ENCODE results near the gene EPS8.
"Not testable (repeated sequence)": the region's sequence is repeated elsewhere in the genome, so short reads cannot be mapped to it uniquely, and the experiment has no call there.

EPS8 gene

DNA sequence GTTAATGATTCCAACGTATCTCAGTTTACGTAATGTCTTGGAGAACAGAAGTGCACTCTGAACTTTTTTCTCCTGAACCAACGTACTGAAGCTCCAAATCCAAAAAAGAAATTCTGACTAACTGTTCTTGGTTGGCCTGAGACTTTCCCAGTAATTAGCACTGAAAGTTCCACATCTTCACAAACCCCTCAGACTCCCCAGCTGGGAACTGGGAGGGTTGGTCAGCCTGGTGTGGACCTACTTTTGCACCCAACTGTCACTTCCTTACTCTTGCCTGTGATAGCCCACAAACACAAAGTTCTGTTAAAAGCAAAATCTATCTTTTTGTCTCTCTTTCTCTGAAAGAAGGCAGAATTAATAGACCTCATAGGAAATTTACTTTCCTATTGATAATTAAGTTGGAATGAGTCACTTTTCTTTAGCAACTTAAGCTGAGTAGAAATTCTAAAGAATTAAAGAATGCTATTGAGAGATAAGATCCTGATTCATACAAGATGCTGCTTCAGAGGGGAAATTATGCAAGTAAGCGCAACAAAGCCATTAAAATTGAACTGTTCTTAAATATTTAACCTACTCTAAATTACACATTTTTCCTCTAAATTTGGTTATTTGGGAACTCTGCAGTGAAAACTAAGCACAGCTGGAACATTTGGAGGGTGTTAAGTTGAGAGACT, 155.0 kb downstream of the EPS8 start:
- DNase-seq: no peak

DNA sequence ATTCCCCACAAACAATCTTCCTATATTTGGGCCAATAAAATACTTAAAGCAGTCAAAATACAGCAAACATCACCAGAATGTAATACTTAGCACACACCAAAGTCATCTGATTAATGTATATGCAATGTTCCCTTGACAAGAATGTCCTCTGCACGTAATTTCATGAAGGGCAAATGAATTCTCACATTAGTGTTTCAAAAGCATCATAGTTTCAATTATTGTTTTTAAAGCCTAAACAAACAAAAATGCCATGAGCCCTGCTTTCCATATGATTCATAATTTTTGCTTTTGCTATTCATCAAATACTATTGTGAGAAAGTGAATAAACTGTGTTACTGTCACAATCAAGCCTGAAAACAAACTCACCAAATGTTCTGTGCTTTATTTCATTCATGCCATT, 156.0 kb downstream of the EPS8 start:
- DNase-seq: no peak

DNA sequence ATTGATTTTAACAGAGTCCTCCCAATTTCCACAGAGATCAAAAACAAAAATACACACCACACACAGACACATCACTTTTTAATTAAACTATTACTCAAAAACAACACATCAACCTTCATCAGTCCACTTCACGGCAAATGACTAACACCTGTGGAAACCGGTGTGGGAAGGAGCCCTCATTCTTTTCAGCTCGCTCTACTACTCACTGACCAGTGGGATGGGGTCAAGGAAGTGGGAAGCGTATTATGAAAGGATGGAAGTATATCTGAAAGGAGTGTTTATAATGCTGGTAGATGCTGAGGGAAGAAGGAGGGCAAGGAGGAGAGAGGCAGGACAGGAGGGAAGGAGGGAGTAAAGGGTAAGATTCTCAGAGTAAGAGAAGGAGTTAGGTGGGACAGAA, 156.5 kb downstream of the EPS8 start:
- DNase-seq: no peak

DNA sequence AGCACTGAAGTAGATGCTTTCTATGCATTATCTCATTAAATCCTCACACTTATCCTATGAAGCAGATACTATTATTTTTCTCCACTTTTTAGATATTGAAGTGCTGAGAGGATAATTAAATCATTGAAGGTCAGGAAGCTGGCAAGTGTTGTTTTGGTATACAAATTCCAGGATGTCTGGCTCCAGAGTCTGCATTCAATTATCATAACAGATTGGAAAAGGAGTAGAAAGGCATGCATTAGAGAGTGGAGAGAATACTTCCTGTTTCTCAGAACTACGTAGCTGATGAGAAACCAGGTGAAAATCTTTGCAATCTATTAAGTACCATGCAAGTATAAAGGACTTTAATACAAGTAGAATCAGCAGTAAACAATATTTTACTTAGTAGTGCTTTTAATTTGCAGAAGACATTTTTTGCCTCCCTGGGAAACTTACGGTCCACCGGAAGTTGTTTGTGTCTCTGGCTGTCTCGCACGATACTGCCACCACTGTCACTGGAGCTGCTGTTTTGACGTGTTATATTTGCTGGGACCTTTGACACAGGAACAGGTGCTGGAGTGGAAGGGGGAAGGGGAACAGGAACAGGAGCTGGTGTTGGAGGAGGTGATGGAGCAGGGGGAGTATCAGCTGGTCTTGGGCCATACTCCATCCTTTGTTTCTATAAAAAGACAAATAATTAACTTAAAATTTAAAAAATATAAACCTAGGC, 158.0 kb downstream of the EPS8 start:
- no peak for DNase-seq

- DNase-seq: no peak
Observed at GRCh38 chr12:15629761-15630160, 159.4 kb downstream of the EPS8 start.

DNA sequence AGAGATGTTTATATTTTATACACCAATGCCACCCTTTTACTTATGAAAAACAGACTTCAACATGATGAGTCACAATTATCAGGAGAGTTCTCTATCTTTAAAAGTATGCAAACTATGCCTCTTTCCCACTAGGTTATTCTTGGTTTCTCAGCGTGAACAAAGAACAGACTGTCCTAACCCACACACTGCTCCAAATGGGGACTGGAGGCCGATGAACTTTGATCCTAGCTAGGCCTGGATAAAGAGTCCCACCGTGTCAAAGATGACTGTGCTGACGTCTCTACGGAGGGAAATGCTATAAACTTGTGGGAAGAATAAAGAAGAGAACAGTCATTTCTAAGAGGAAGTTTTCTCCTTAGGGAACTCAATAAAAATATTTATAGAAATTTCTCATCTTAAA, 160.1 kb downstream of the EPS8 start:
- DNase-seq: no peak

- DNase-seq: no peak
Observed at GRCh38 chr12:15627995-15628945, 160.9 kb downstream of the EPS8 start.

DNA sequence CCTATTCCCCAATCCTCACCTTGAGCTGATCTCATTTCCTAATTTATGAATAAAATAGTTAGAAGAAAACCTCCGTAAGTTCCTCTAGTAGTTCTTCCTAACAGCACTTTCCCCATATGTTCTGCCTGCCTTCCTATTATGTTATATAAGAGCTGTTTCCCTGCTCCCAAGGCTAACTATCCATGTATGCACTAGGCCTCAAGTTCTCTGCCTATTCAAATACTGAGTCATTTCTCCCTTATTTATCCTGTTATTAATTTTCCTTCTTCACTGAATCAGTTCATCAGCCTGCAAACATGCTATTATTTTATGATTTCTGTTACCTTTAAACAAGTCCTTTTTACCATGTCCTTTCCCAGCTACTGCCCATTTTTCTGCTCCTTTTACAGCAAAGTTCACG, 164.1 kb downstream of the EPS8 start:
- no peak for DNase-seq

DNA sequence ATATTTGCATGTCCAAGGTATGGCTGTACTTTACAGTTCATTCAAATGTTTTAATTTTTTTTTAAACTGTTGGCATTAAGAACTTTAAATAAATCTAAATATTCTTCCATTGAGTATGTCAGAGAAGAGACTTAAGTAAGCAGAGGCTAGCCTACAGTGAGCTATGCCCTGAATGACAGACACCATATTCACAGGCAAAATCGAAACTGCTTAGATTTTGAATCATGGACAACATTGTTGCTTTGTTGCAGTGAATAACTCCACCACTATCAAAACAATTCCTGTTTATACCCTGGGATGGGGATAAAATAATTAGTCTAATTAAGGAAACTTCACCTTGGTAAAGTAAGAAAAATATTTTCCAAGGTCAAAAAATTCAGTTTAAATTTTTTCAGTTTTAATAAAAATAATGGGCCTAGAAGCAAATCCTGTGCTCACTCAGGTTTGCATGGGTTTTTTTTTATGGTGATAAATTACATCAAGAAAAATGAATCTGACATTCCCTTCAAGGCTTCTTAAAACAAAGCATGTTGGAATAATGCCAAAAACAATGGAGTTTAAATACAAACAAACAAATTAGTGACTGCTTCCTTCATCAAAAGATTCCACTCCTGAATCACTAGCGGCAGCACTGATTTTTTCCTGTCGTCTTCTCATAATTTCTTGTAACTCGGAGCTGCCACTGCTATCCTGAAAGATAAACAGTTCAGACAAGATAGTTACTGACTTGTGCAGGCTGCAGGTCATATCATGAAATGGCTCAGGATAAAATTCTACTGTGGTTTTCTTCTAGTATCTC, 168.2 kb downstream of the EPS8 start:
- DNase-seq: no peak

DNA sequence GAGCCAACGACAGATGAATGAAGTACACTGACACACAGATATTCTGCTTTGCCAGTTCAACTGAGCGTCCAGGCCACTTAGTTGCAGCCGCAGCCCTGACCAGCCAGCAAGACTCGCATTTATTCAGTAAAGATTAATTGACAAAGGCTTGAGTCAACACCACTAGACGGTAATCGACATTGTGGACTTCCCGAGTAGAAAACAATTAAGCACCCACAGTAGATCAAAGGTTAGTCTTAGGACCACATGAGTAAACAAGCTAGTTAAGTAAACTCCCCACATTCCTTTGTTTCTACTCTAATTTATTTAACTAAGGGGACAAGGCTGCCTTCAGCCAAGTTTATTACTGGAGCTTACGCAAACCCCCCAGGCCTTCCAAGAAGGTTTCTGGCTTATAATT, 172.7 kb downstream of the EPS8 start:
- not testable (repeated sequence) for DNase-seq

GRCh38 chr12:15613981-15614380, 175.2 kb downstream of the EPS8 start:
- DNase-seq: no peak

DNA sequence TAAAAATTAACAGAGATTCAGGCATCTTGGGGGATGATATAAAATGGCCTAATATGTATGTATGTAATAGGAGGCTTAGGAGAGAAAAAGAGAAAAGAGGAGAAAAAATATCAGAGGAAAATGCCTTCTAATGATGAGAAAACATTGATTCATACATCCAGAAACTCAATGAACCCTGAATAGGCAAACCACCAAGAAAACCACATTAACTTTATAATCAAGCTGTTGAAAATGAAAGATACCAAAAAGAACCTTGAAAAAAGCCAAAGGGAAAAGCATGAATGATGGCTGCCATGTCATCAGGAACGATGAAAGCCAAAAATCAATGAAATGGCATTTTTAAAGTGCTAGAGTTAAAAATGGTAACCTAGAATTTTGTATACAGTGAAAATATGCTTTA, 180.2 kb downstream of the EPS8 start:
- no peak for DNase-seq

DNA sequence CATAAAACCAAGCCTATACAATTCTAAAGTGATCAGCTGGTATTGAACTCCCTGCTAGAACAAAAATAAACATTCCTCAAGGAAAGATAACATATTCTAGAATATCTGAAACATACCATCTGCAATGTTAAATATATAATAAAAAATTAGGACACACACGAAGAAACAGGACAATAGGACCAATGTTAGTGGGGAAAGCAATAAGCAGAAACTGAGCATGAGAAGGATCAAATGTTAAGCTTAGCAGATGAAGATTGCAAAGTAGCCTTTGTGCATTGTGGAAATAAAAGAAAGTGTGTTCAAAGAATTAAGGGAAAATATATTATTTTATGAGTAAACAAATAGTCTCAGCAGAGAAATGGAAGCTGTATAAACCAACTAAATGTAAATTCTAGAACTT, 180.8 kb downstream of the EPS8 start:
- no peak for DNase-seq

GRCh38 chr12:15605881-15606590, 183.2 kb downstream of the EPS8 start:
- no peak for DNase-seq

DNA sequence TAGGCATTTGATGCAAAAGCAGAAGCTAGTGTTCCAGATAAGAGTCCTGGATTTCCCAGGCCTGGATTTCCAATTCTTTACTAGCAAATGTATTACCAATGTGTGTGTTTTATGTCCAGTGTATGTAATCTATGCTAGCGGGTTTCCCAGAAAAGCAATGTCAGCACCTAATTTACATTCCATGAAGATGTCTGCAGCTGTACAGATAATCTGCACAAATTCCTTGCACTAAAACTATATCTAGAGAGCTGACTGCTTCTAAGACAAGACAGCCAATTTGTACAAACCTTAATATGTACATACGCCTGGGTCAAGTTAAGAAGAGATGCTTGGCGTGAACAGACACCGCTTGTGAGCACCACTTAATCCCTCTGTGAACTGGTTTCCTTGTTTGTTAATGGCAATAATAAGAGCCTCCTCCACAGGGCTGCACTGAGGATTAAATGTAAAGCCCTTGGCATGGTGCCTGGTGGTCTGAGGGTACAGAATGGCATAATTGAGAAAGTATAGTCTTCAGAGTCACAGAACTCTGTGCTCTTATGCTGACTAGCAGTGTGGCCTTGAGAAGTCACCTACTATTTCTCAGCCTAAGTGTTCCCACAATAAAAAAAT, 185.6 kb downstream of the EPS8 start:
- DNase-seq: no peak

DNA sequence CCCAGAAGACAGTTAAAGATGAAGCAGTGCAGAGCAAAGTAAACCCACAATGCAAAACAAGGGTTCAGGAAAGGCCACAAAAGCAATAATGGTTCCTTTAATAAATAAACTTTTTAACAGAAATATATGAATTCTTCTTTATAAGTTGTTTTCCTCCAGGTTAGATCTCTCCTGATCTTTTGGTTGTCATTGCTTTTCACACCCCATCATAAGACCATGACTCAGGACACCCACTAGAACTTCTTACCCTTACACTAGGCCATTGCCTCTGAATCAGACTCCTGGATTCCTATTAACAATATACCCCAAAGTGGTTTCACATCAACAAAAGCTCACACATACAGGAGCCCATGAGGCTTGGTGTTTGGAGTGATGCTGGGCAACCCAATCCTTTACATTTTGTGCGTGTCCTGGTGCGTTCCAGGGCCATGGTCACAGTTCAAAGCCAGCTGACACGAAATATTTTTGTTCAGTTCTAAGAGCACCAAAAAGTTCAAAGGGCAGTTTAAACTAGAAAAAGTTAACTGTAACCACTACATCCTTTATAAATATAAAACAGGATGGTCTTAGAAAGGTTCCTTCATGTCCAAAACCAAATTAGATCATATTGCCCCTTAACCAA, 187.0 kb downstream of the EPS8 start:
- DNase-seq: no peak

- DNase-seq: peak; percentile 8
Observed at GRCh38 chr12:15601210-15601800, 187.9 kb downstream of the EPS8 start.

- DNase-seq: no peak
Observed at GRCh38 chr12:15600223-15600935, 188.8 kb downstream of the EPS8 start.

- no peak for DNase-seq
Observed at GRCh38 chr12:15599266-15600037, 189.7 kb downstream of the EPS8 start.

All from stimulated activated CD4-positive, alpha-beta T cell treated with anti-CD3 and anti-CD28 coated beads, Interleukin-15, amount 100 ng/mL, for 24 hours (primary cell).